Measurements from ENCODE around the gene ENTPD6. TPM values are rescaled to one million over a fixed set of nuclear protein-coding genes. Genes with fewer than 3 reads are reported as not detected.

Gene ENTPD6
- total RNA-seq, 1 donor from 2014 or later: 191 TPM

DNA sequence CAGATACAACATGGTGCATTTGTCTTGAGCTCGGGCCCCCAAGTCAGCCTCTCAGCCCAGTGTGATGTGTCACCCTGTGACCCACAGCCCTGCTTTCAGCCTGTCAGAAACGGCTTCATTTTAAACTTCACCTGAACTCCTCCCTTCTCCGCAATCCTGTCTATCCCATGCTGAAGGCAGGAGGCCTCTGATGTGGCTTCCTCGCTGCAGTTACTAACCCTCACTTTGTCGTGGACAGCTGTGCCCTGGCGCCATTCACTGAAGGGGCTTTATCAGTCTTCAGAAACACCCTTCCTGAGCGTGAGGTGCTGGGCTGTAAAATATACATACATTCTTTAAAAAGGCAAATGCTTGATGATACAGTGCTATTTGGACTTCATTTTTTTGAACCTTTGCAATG is 7.9 kb upstream of the ENTPD6 start:
- no peak overlapping the region for H3K4me3 Mint-ChIP-seq (ENCODE audit: unreplicated experiment)
- H3K27me3 Mint-ChIP-seq (ENCODE audit: unreplicated experiment): peaks cover 3% of the 10 kb centered on the region
- H3K36me3 Mint-ChIP-seq (ENCODE audit: unreplicated experiment): peaks cover 28% of the 10 kb centered on the region
- peaks cover 21% of the 10 kb centered on the region for H3K9me3 Mint-ChIP-seq (ENCODE audit: unreplicated experiment)
- no peaks in the 10 kb centered on the region for H3K4me1 Mint-ChIP-seq (ENCODE audit: low read depth, unreplicated experiment)
- TF ChIP-seq CTCF (IDR thresholded peaks at IDR 0.05; ENCODE audit: partially characterized antibody, unreplicated experiment): no peak
- DNase-seq: no peak
- no peak overlapping the region for H3K27ac Mint-ChIP-seq (ENCODE audit: unreplicated experiment)

GRCh38 chr20:25188218-25188617 is 7.3 kb upstream of the ENTPD6 start:
- H3K9me3 Mint-ChIP-seq (ENCODE audit: unreplicated experiment): peaks cover 21% of the 10 kb centered on the region
- no peak for TF ChIP-seq CTCF (IDR thresholded peaks at IDR 0.05; ENCODE audit: partially characterized antibody, unreplicated experiment)
- no peak overlapping the region for H3K4me3 Mint-ChIP-seq (ENCODE audit: unreplicated experiment)
- peaks cover 5% of the 10 kb centered on the region for H3K27me3 Mint-ChIP-seq (ENCODE audit: unreplicated experiment)
- H3K4me1 Mint-ChIP-seq (ENCODE audit: low read depth, unreplicated experiment): no peaks in the 10 kb centered on the region
- peaks cover 28% of the 10 kb centered on the region for H3K36me3 Mint-ChIP-seq (ENCODE audit: unreplicated experiment)
- no peak for DNase-seq
- no peak overlapping the region for H3K27ac Mint-ChIP-seq (ENCODE audit: unreplicated experiment)

DNA sequence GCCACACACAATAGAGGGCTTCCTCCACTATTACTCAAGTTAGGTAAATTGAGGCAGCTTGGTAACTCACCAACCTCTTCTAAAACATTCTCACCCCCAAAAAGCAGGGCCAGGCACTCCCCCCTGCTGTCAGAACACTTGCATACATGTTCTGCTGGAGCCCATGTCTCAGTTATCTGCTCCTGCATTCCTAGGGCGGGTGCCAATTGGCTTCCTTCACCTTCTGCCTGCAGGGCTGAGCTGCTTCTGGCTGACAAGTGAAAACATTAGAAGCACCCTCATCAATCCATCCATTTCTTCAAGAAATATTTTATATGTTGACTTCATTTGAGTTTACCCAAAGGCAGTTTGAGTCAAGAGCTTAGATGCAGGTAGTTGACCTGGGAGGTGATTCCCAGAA is 4.5 kb upstream of the ENTPD6 start:
- H3K27me3 Mint-ChIP-seq (ENCODE audit: unreplicated experiment): peaks cover 7% of the 10 kb centered on the region
- no peak overlapping the region for H3K4me3 Mint-ChIP-seq (ENCODE audit: unreplicated experiment)
- TF ChIP-seq CTCF (IDR thresholded peaks at IDR 0.05; ENCODE audit: partially characterized antibody, unreplicated experiment): no peak
- H3K9me3 Mint-ChIP-seq (ENCODE audit: unreplicated experiment): peaks cover 10% of the 10 kb centered on the region
- no peaks in the 10 kb centered on the region for H3K4me1 Mint-ChIP-seq (ENCODE audit: low read depth, unreplicated experiment)
- peaks cover under 1% of the 10 kb centered on the region for H3K36me3 Mint-ChIP-seq (ENCODE audit: unreplicated experiment)
- no peak overlapping the region for H3K27ac Mint-ChIP-seq (ENCODE audit: unreplicated experiment)
- no peak for DNase-seq

DNA sequence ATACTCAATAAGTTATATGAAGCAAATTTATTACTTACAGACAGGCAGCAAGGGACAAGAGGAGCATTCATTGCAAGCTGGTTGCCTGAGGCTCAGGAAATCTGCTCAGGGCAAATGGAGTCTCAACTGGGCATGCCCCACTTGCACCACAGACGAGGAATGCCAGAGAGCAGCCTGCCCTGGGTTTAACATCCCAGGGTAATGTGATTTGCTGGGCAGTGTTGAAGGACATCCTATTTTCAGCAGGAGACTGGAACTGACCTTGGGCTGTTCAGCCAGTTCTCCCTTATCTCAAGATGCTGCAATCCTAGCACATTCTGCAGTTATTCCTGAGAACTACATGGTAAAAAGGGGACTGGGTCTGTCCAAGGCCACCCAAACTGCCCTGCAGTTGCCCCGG is 3.8 kb upstream of the ENTPD6 start:
- DNase-seq: no peak
- H3K36me3 Mint-ChIP-seq (ENCODE audit: unreplicated experiment): no peaks in the 10 kb centered on the region
- no peak for TF ChIP-seq CTCF (IDR thresholded peaks at IDR 0.05; ENCODE audit: partially characterized antibody, unreplicated experiment)
- peaks cover 13% of the 10 kb centered on the region for H3K9me3 Mint-ChIP-seq (ENCODE audit: unreplicated experiment)
- H3K27me3 Mint-ChIP-seq (ENCODE audit: unreplicated experiment): peaks cover 7% of the 10 kb centered on the region
- peaks cover under 1% of the 10 kb centered on the region for H3K4me1 Mint-ChIP-seq (ENCODE audit: low read depth, unreplicated experiment)
- no peak overlapping the region for H3K4me3 Mint-ChIP-seq (ENCODE audit: unreplicated experiment)
- H3K27ac Mint-ChIP-seq (ENCODE audit: unreplicated experiment): no peak overlapping the region

- Mint-ChIP-seq H3K36me3 (ENCODE audit: unreplicated experiment) (no peaks in the 10 kb centered on the region), H3K27me3 (ENCODE audit: unreplicated experiment) (peaks cover 16% of the 10 kb centered on the region), H3K9me3 (ENCODE audit: unreplicated experiment) (peaks cover 17% of the 10 kb centered on the region), H3K4me3 (ENCODE audit: unreplicated experiment) (no peak overlapping the region), H3K27ac (ENCODE audit: unreplicated experiment) (no peak overlapping the region), H3K4me1 (ENCODE audit: low read depth, unreplicated experiment) (peaks cover 13% of the 10 kb centered on the region)
- no peak for TF ChIP-seq CTCF (IDR thresholded peaks at IDR 0.05; ENCODE audit: partially characterized antibody, unreplicated experiment)
- no peak for DNase-seq
Measured at GRCh38 chr20:25193843-25194242, 1.7 kb upstream of the ENTPD6 start.
